OCI-LY7 (cell line): ENCODE data around the gene PBX1.

Source experiments
- CTCF ChIP-seq: fragments of 200-600 bp; sonication (generic); conservative IDR thresholded peaks from 2 replicates; pipeline ENCODE4 v1.5.1; 2014; ENCODE audit warnings: mild to moderate bottlenecking, antibody characterized with exemption, low read length, moderate library complexity, mixed read lengths
- EZH2phosphoT487 ChIP-seq: fragments of 200-600 bp; sonication (generic); IDR thresholded peaks from 2 replicates; pipeline ENCODE4 v1.6.1; 2018; ENCODE audit warnings: low read depth, borderline replicate concordance, mild to moderate bottlenecking, mixed run types, antibody characterized with exemption, low read length, moderate library complexity, mixed read lengths

- TF ChIP-seq CTCF = no peak
- no peak for TF ChIP-seq EZH2phosphoT487
Observed at GRCh38 chr1:164703960-164704411, 145.0 kb downstream of the PBX1 start.
